Activated T-helper 2 cell treated with anti-CD3 and anti-CD28 coated beads, Interferon-gamma antibody, Interleukin-2, Interleukin-4, amounts not matched to agents 10 μg/mL and 5 μg/mL and 100 μg/mL, durations not matched to agents 14 hours and 24 hours and 36 hours (primary cell): ENCODE measurements around the gene ATG14. TPM values are rescaled to one million over a fixed set of nuclear protein-coding genes. Genes with fewer than 3 reads are reported as not detected.
"Not testable (repeated sequence)": the region's sequence is repeated elsewhere in the genome, so short reads cannot be mapped to it uniquely, and the experiment has no call there.

Experiments
- DNase-seq: peaks from one replicate; pipeline ENCODE4 v3.0.0; 2021; ENCODE audit warnings: low spot score
- H3K27ac Mint-ChIP-seq: one replicate; pipeline ENCODE4 v1.8.0; 2021; ENCODE audit warnings: mixed read lengths
- H3K27me3 Mint-ChIP-seq: one replicate; pipeline ENCODE4 v1.8.0; 2021; ENCODE audit warnings: low read depth, mixed read lengths
- H3K36me3 Mint-ChIP-seq: one replicate; pipeline ENCODE4 v1.8.0; 2021; ENCODE audit warnings: low read depth, mixed read lengths
- H3K4me1 Mint-ChIP-seq: one replicate; pipeline ENCODE4 v1.8.0; 2021; ENCODE audit warnings: low read depth, mixed read lengths
- H3K4me3 Mint-ChIP-seq: one replicate; pipeline ENCODE4 v1.8.0; 2021; ENCODE audit warnings: low read depth, mild to moderate bottlenecking, moderate library complexity, mixed read lengths
- H3K9me3 Mint-ChIP-seq: one replicate; pipeline ENCODE4 v1.8.0; 2021; ENCODE audit warnings: mixed read lengths
- intact Hi-C: fragments of 100-400 bp; cut with micrococcal nuclease; formaldehyde crosslinking; loops from one replicate; pipeline ENCODE4 v1.15.1; 2023
- total RNA-seq: library from RNA; stranded (reverse); gene quantifications from 2 replicates; pipeline ENCODE4 v1.2.3, GENCODE V29; 2022

The ATG14 gene
- total RNA-seq, 1 donor from 2014 or later, result 4.3 TPM

GRCh38 chr14:55354500-55354899, 57.1 kb downstream of the ATG14 start:
- Mint-ChIP-seq H3K27me3 (no peaks in the 10 kb centered on the region), H3K4me1 (peaks cover 28% of the 10 kb centered on the region), H3K36me3 (peaks cover 42% of the 10 kb centered on the region), H3K9me3 (no peaks in the 10 kb centered on the region), H3K4me3 (no peak overlapping the region), H3K27ac (peak overlapping the region; percentile 62)
- peak; percentile 49 for DNase-seq
- intact Hi-C loops, result loop anchor here (1.0 to 2.0 kb wide), 4 partner anchors 18 to 142 kb away; partner anchors contain the start of gene FBXO34

- peaks cover 33% of the 10 kb centered on the region for H3K4me1 Mint-ChIP-seq
- DNase-seq, result no peak
Observed at GRCh38 chr14:55353686-55354467, 57.8 kb downstream of the ATG14 start.

GRCh38 chr14:55352201-55352600, 59.4 kb downstream of the ATG14 start:
- intact Hi-C loops, result no loop called here

More at GRCh38 chr14:55353686-55354467, 57.8 kb downstream of the ATG14 start:
- H3K36me3 Mint-ChIP-seq, result peaks cover 44% of the 10 kb centered on the region
- no peaks in the 10 kb centered on the region for H3K27me3 Mint-ChIP-seq
- H3K27ac Mint-ChIP-seq, result peak overlapping the region; percentile 89
- H3K9me3 Mint-ChIP-seq, result no peaks in the 10 kb centered on the region
- intact Hi-C loops, result loop anchor here (1.0 to 2.0 kb wide), 4 partner anchors 17 to 141 kb away; partner anchors contain the start of gene FBXO34
- H3K4me3 Mint-ChIP-seq, result no peak overlapping the region

GRCh38 chr14:55351111-55351510, 60.5 kb downstream of the ATG14 start:
- H3K27ac Mint-ChIP-seq, result no peak overlapping the region
- no peaks in the 10 kb centered on the region for H3K9me3 Mint-ChIP-seq
- intact Hi-C loops, result no loop called here
- no peak for DNase-seq
- H3K36me3 Mint-ChIP-seq, result peaks cover 42% of the 10 kb centered on the region
- no peaks in the 10 kb centered on the region for H3K27me3 Mint-ChIP-seq
- peaks cover 50% of the 10 kb centered on the region for H3K4me1 Mint-ChIP-seq
- no peak overlapping the region for H3K4me3 Mint-ChIP-seq

More at GRCh38 chr14:55352201-55352600, 59.4 kb downstream of the ATG14 start:
- H3K27ac Mint-ChIP-seq, result no peak overlapping the region
- H3K9me3 Mint-ChIP-seq, result no peaks in the 10 kb centered on the region
- DNase-seq, result no peak
- no peak overlapping the region for H3K4me3 Mint-ChIP-seq
- peaks cover 44% of the 10 kb centered on the region for H3K36me3 Mint-ChIP-seq
- H3K4me1 Mint-ChIP-seq, result peaks cover 48% of the 10 kb centered on the region
- H3K27me3 Mint-ChIP-seq, result no peaks in the 10 kb centered on the region

- no peaks in the 10 kb centered on the region for H3K9me3 Mint-ChIP-seq
- intact Hi-C loops, result no loop called here
- H3K4me1 Mint-ChIP-seq, result peaks cover 52% of the 10 kb centered on the region
- no peak for DNase-seq
- no peak overlapping the region for H3K4me3 Mint-ChIP-seq
- no peaks in the 10 kb centered on the region for H3K27me3 Mint-ChIP-seq
- H3K27ac Mint-ChIP-seq, result no peak overlapping the region
- peaks cover 42% of the 10 kb centered on the region for H3K36me3 Mint-ChIP-seq
Observed at GRCh38 chr14:55350461-55350860, 61.2 kb downstream of the ATG14 start.

GRCh38 chr14:55349565-55349964, 62.1 kb downstream of the ATG14 start:
- DNase-seq, result no peak
- no peak overlapping the region for H3K4me3 Mint-ChIP-seq
- no peaks in the 10 kb centered on the region for H3K27me3 Mint-ChIP-seq
- peaks cover 54% of the 10 kb centered on the region for H3K4me1 Mint-ChIP-seq
- intact Hi-C loops, result no loop called here
- no peak overlapping the region for H3K27ac Mint-ChIP-seq
- H3K36me3 Mint-ChIP-seq, result peaks cover 39% of the 10 kb centered on the region
- no peaks in the 10 kb centered on the region for H3K9me3 Mint-ChIP-seq

- Mint-ChIP-seq H3K4me1 (peaks cover 53% of the 10 kb centered on the region), H3K27ac (peak overlapping the region; percentile 52), H3K4me3 (no peak overlapping the region), H3K36me3 (peaks cover 36% of the 10 kb centered on the region), H3K9me3 (no peaks in the 10 kb centered on the region), H3K27me3 (no peaks in the 10 kb centered on the region)
- DNase-seq, result no peak
- intact Hi-C loops, result no loop called here
Observed at GRCh38 chr14:55348766-55349453, 62.7 kb downstream of the ATG14 start.

- Mint-ChIP-seq H3K27me3 (no peaks in the 10 kb centered on the region), H3K27ac (no peak overlapping the region), H3K4me3 (no peak overlapping the region), H3K36me3 (peaks cover 36% of the 10 kb centered on the region), H3K9me3 (no peaks in the 10 kb centered on the region), H3K4me1 (peaks cover 48% of the 10 kb centered on the region)
- DNase-seq, result no peak
- intact Hi-C loops, result no loop called here
Observed at GRCh38 chr14:55347748-55348147, 63.9 kb downstream of the ATG14 start.

GRCh38 chr14:55347040-55347439, 64.6 kb downstream of the ATG14 start:
- intact Hi-C loops, result no loop called here
- Mint-ChIP-seq H3K4me1 (peaks cover 51% of the 10 kb centered on the region), H3K27ac (no peak overlapping the region)

GRCh38 chr14:55344582-55345163, 67.0 kb downstream of the ATG14 start:
- H3K27ac Mint-ChIP-seq, DNase-seq, intact Hi-C loops, H3K27me3 Mint-ChIP-seq, H3K4me3 Mint-ChIP-seq, H3K9me3 Mint-ChIP-seq: not testable (repeated sequence)
- peaks cover 12% of the 10 kb centered on the region for H3K36me3 Mint-ChIP-seq
- peaks cover 73% of the 10 kb centered on the region for H3K4me1 Mint-ChIP-seq

More at GRCh38 chr14:55347040-55347439, 64.6 kb downstream of the ATG14 start:
- DNase-seq, result no peak
- Mint-ChIP-seq H3K9me3 (no peaks in the 10 kb centered on the region), H3K27me3 (no peaks in the 10 kb centered on the region), H3K36me3 (peaks cover 33% of the 10 kb centered on the region), H3K4me3 (no peak overlapping the region)

- Mint-ChIP-seq H3K27me3 (no peaks in the 10 kb centered on the region), H3K9me3 (no peaks in the 10 kb centered on the region), H3K27ac (peak overlapping the region; percentile 60), H3K4me1 (peaks cover 69% of the 10 kb centered on the region), H3K36me3 (peaks cover 8% of the 10 kb centered on the region), H3K4me3 (no peak overlapping the region)
- no peak for DNase-seq
- intact Hi-C loops, result no loop called here
Observed at GRCh38 chr14:55341781-55342180, 69.8 kb downstream of the ATG14 start.

- no peak for DNase-seq
- H3K4me1 Mint-ChIP-seq, result peaks cover 67% of the 10 kb centered on the region
- H3K36me3 Mint-ChIP-seq, result peaks cover 3% of the 10 kb centered on the region
- peak overlapping the region; percentile 78 for H3K27ac Mint-ChIP-seq
- H3K4me3 Mint-ChIP-seq, result peak overlapping the region; percentile 30
- intact Hi-C loops, result no loop called here
- no peaks in the 10 kb centered on the region for H3K27me3 Mint-ChIP-seq
- H3K9me3 Mint-ChIP-seq, result no peaks in the 10 kb centered on the region
Observed at GRCh38 chr14:55340482-55340881, 71.1 kb downstream of the ATG14 start.
